ENCODE results near the gene ASB2.

DNA sequence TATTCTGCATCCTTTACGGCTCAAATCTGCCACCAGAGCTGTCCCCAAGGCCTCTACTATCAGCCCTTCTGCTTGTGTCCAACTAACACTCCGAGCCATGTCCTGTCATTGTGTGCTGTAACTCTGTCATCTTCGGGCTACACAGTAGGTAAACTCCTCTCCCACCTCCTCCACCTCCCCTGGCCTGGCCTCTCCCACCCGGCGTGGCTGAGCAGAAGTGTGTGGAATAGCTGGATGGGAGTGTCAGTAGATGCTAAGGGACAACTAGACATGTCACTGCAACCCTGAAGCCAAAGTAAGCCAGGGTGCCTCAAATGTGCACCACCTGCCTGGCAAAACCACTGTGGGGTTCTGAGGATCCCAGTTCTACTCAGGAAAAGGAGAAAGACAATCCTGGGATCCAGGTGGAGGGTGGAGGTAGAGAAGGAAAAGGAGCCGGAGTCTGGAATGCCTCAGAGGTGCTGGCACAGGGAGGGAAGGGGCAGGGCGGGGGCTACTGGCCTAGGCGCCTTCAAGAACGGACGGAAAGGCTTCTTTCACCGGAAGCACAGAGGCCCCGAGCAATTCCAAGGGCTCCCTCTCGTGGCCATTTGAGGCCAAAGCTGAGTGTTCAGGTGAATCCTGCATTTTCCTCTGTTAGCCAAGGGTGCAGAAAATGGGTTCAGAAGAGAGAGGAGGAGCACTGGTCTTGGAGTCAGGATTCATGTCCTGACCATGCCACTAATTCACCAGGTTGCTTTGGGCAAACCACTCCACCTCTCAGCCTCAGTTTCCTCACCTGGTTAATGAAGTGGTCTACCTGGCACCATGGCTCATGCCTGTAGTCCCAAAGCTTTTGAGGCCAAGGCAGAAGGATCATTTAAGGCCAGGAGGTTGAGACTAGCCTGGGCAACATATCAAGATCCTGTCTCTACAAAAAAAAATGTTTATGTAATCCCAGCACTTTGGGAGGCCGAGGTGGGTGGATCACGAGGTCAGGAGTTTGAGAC is 69.7 kb downstream of the ASB2 start:
- TF ChIP-seq, protein P1, sequence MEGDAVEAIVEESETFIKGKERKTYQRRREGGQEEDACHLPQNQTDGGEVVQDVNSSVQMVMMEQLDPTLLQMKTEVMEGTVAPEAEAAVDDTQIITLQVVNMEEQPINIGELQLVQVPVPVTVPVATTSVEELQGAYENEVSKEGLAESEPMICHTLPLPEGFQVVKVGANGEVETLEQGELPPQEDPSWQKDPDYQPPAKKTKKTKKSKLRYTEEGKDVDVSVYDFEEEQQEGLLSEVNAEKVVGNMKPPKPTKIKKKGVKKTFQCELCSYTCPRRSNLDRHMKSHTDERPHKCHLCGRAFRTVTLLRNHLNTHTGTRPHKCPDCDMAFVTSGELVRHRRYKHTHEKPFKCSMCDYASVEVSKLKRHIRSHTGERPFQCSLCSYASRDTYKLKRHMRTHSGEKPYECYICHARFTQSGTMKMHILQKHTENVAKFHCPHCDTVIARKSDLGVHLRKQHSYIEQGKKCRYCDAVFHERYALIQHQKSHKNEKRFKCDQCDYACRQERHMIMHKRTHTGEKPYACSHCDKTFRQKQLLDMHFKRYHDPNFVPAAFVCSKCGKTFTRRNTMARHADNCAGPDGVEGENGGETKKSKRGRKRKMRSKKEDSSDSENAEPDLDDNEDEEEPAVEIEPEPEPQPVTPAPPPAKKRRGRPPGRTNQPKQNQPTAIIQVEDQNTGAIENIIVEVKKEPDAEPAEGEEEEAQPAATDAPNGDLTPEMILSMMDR (optimal IDR thresholded peaks at IDR 0.05 in 1 of 3, IDR thresholded peaks at IDR 0.05 in 1 of 3, conservative IDR thresholded peaks at IDR 0.05 in 1 of 3; ENCODE audit: extremely low read depth in 1 of 3, insufficient read depth in 2 of 3, low read length in 3 of 3) = peak; percentile 80 to 96 (median 93)
- no peak for TF ChIP-seq EZH2 (IDR thresholded peaks at IDR 0.05; ENCODE audit: low read length)

Measured in keratinocyte (primary cell).